ENCODE measurements around the gene PPFIBP1.

Gene PPFIBP1

GRCh38 chr12:27513155-27513824 is 10.7 kb upstream of the PPFIBP1 start:
- DNase-seq (ENCODE audit: low spot score), result no peak

DNA sequence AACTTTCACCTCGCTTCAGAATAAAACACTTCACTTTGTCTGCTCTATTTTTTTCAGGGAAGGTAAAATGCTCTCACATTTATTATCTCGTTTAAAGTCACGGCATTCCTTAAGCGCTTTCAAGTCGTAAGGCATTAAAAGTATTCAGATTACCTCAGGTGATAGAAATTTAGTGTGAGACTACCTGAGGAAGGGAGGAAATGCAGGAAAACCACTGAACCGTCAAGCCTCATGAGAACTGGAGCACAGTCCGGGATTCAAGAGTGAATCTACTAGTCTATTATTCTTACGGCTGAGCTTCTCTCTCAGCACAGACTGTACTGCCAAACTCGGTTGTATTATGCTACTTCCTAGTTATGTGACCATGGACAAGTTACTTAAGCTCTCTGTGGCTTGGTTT is 8.3 kb upstream of the PPFIBP1 start:
- DNase-seq (ENCODE audit: low spot score), result no peak

DNA sequence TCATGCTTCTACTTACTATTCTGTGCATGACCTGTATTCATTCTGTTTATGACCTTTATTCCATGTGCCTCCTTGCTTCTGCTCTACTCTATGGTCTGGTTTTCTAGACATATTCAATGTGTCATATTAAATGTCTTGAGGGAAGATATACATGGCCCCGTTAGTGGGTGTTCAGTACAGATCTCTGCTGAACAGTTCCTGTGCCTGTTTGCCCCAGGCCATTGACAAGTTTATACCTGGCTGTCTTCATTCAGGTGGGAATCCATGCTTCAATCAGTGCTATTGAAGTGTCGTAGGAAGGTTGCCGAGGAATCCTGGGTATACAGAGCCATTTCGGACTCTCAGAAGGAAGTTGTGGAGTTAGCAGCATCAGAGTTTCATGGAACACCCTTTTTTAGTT is 7.4 kb upstream of the PPFIBP1 start:
- DNase-seq (ENCODE audit: low spot score), result no peak

- no peak for DNase-seq (ENCODE audit: low spot score)
Measured at GRCh38 chr12:27517546-27517945, 6.5 kb upstream of the PPFIBP1 start.

- no peak for DNase-seq (ENCODE audit: low spot score)
Measured at GRCh38 chr12:27517961-27518665, 5.9 kb upstream of the PPFIBP1 start.

DNA sequence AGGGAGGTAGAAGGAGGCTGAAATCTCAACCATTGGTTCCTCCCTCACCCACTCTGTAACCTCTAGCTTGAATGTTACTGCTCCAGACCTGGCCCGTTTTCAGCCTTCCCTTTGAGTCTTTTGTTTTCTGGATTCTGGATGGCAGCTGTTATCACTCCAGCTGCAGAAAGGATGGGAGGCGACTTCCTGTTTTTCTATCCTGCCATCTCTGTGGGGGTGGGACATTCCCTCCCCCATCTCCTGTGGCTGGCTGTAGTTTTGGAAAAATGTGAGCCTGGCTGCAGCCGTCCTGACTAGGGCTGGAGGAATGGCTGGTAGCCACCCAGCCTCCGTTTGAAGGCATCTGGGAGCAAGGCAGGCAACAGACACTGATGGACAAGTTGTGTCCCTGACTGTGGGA is 2.9 kb upstream of the PPFIBP1 start:
- DNase-seq (ENCODE audit: low spot score), result no peak

DNA sequence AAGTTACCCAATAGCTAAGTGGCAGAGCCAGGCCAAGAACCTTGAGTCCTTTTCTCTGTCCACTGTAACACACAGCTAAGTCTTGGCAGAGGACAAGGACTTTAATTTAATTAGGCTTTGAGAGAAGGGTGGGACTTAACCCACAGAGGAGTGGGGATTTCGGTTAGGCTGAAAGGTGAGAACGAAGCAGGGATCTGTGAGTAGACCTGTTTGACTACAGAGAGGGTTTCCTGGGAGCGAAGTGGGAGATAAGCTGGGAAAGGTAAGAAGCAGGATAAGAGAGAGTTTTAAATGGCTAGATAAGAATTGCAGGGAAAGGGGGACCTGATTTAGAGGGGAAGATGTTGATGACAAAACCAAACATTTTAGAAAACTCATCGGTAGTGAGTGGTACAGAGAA is 2.0 kb upstream of the PPFIBP1 start:
- DNase-seq (ENCODE audit: low spot score), result no peak

DNA sequence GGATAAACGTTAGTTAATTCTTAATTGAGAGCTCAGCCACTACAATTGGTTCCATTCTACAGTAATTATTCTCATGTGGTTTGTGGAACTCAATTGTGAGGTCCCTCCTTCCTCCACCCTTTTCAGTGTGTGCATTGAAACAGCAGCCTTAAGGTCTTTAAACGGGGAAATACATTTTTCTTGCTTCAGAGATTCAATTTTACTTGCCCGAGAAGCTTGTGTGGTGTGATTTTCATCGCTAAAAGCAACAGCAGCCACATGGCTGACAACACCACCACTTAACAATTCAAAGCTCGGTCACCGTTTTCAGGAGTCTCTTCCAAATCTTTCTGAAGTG is 733 bp upstream of the PPFIBP1 start:
- DNase-seq (ENCODE audit: low spot score), result no peak

DNA sequence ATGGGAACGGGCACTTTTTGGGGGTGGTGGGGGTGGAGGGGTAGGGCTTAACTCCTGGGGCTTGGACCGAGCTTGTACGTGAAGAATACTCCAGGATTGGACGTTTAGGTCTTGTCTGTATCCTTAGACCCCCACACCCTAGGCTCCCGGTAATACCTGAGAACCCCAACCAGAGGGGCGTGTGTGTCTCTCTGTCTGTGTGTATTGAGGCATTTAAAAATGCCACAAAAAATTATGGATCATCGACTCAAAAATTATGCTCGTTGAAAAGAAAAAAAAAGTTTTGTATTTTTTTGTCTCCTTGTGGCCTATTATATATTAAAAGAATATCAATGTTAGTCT is 459 bp downstream of the PPFIBP1 start:
- no peak for DNase-seq (ENCODE audit: low spot score)

GRCh38 chr12:27524839-27525753 is 1.1 kb downstream of the PPFIBP1 start:
- DNase-seq (ENCODE audit: low spot score), result peak; percentile 12

DNA sequence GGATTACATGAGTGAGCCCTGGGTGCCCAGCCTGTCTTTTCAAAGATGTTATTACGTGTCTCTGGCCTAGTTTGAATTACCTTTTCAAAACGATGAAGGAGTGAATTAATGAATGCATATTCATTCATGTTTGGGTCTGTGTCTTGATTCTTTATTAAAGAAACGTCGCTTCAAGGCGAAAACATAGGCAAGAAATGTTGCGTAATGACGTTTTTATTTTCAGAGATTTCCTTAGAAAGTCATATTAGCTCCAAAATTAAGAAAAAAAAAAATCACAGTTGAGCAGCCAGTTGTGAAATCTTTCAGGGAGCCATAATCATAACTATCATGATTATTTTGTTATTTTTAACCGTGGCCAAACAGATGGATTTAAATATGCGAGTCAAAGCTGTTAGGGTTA is 3.5 kb downstream of the PPFIBP1 start:
- no peak for DNase-seq (ENCODE audit: low spot score)

DNA sequence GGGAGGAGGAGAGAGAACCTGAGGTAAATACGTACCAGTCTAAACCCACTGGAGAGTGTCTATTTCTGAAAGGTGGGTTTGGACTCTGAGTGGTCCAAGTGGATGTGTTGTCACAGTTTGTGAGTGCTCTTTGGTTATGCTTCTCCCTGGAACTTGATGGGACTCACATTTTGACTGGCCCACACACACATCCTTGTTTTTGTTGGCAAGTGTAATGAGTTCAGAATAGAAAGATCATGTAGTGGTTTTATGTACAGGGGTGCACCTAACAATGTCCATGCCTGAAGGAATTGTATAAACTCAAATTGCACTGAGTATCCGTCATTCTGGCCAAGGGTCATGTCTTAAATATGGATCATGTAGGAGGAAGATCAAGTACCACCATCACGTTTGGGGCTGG is 4.8 kb downstream of the PPFIBP1 start:
- no peak for DNase-seq (ENCODE audit: low spot score)

DNA sequence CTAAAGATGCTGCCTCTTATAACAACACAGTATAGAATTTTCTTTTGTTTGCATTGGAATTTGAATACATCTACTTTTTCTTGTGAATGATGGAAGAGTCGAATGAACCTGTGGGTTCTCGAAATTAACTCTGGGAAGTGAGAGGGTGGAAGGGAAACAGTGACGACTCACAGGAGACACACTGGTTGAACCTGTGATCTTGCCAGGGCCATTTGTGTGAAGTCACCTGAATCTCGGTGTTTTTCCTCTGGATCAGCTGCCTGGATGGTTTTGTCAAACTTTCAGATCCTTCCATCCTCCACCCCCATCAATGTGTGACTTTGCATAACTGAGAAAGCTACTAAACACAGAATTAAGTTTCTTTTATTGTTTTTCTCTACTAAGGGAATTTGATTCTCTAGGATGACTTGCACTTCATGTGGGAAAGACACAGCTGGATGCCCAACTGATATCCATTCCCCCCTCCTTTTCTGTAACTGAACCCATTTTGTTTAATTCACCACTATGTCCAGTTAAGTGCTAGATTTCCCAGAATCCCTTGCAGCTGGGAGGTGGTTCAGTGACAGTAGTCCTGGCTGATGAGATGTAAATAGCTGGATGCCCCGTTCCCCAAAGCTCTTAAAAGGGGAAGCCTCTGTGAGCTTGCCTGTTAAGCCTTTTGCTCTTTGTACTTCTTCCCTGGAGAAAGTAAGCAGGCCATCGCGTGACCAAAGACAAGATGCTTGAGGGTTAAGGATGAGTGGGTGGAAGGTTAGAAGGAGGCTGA is 6.3 kb downstream of the PPFIBP1 start:
- no peak for DNase-seq (ENCODE audit: low spot score)

- no peak for DNase-seq (ENCODE audit: low spot score)
Measured at GRCh38 chr12:27531896-27532295, 7.9 kb downstream of the PPFIBP1 start.

- DNase-seq (ENCODE audit: low spot score), result no peak
Measured at GRCh38 chr12:27534060-27534764, 10.2 kb downstream of the PPFIBP1 start.

GRCh38 chr12:27534765-27535161 is 10.8 kb downstream of the PPFIBP1 start:
- DNase-seq (ENCODE audit: low spot score), result no peak

- DNase-seq (ENCODE audit: low spot score), result no peak
Measured at GRCh38 chr12:27535318-27535717, 11.3 kb downstream of the PPFIBP1 start.

DNA sequence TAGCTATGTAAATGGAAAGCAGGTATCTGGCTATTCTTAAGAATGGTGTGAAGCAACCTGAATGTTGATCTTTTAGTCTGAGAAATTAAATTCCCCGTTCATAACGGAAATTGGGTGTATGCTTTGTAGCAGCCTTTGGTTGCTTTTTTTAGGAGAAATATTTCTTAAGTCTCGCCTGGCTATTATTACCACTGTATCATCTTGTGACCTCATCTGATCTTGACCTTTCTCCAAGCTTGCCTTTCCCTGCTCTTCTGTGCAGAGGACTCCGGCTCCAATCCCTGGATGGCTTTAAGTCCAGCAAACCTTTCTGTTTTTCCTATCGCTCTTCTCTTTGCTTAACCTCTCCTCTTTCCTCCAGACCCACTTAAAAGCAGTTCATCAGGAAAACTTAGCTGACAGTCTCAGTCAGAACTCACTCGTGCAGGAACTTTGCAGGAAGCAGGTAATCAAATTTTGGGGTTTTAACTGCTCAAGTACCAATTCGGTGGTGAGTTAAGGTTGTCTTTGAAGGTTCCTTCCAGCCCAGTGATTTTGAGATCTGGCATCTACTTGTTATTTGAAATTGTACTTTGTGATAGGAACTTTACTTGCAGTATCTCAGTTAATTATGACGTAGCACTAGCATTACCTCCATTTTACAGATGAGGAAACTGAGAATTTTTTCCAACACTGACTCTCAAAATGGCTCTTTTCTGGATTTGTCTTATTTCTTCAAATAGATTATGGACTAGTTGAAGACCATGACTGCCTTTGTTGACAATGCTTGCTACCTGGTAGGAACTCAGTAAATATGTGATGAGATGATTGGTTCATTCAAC is 14.1 kb downstream of the PPFIBP1 start:
- DNase-seq (ENCODE audit: low spot score), result no peak

- no peak for DNase-seq (ENCODE audit: low spot score)
Measured at GRCh38 chr12:27539191-27539631, 15.2 kb downstream of the PPFIBP1 start.

GRCh38 chr12:27541031-27541719 is 17.2 kb downstream of the PPFIBP1 start:
- no peak for DNase-seq (ENCODE audit: low spot score)

All from cerebellar cortex (tissue), 1 donor.